WTC11 (cell line): Measurements from ENCODE around the gene DERL2. TPM values are rescaled to one million over a fixed set of nuclear protein-coding genes. Genes with fewer than 3 reads are reported as not detected.
"Not testable (repeated sequence)": the region's sequence is repeated elsewhere in the genome, so short reads cannot be mapped to it uniquely, and the experiment has no call there.

Source experiments
- ATAC-seq: fragments of 200-7000 bp; cut with Tn5 transposase; 2 replicates; pipeline ENCODE4 v1.10.0; 2021; ENCODE audit warnings: mild to moderate bottlenecking, moderate library complexity
- CTCF ChIA-PET: fragments of 300-600 bp; sonication (Branson Sonifier 250); formaldehyde crosslinking; loops from one replicate; lab custom pipeline; 2021; ENCODE audit warnings: antibody characterized with exemption; lab: Charles Lee
- POLR2A ChIA-PET: fragments of 350-600 bp; sonication (Branson Sonifier 250); formaldehyde crosslinking; loops from one replicate; lab custom pipeline; 2021; ENCODE audit warnings: antibody characterized with exemption; lab: Charles Lee
- DNase-seq: peaks from one replicate; pipeline ENCODE4 v3.0.0; 2021; ENCODE audit warnings: low spot score
- H3K27ac Mint-ChIP-seq: 2 replicates; pipeline ENCODE4 v1.8.0; 2021; ENCODE audit warnings: mixed read lengths
- H3K27me3 Mint-ChIP-seq: 2 replicates; pipeline ENCODE4 v1.8.0; 2021; ENCODE audit warnings: low read depth, mild to moderate bottlenecking, moderate library complexity, mixed read lengths
- H3K36me3 Mint-ChIP-seq: 2 replicates; pipeline ENCODE4 v1.8.0; 2021; ENCODE audit warnings: mixed read lengths
- H3K4me1 Mint-ChIP-seq: 2 replicates; pipeline ENCODE4 v1.8.0; 2022; ENCODE audit warnings: mixed read lengths
- H3K4me3 Mint-ChIP-seq: 2 replicates; pipeline ENCODE4 v1.8.0; 2021; ENCODE audit warnings: mild to moderate bottlenecking, moderate library complexity, mixed read lengths
- H3K9me3 Mint-ChIP-seq: 2 replicates; pipeline ENCODE4 v1.8.0; 2021; ENCODE audit warnings: mixed read lengths
- CREB1 ChIP-seq: sonication (generic); formaldehyde crosslinking; IDR thresholded peaks from 2 replicates; pipeline ENCODE4 v1.8.0; 2023; ENCODE audit warnings: mild to moderate bottlenecking, missing genetic modification reagents
- EMX1 ChIP-seq: fragments of 250-450 bp; sonication (Bioruptor Pico); IDR thresholded peaks from 2 replicates; pipeline ENCODE4 v1.8.0; 2021; ENCODE audit warnings: mild to moderate bottlenecking
- GTF2I ChIP-seq: fragments of 250-450 bp; sonication (Bioruptor Pico); conservative IDR thresholded peaks from 2 replicates; pipeline ENCODE4 v1.4.0; 2021; ENCODE audit warnings: mild to moderate bottlenecking
- NFATC4 ChIP-seq: fragments of 250-450 bp; sonication (Bioruptor Pico); IDR thresholded peaks from 2 replicates; pipeline ENCODE4 v1.9.0; 2021; ENCODE audit warnings: mild to moderate bottlenecking
- NR2C2 ChIP-seq: sonication (generic); formaldehyde crosslinking; IDR thresholded peaks from 2 replicates; pipeline ENCODE4 v1.8.0; 2022; ENCODE audit warnings: mild to moderate bottlenecking, missing genetic modification reagents
- PRDM15 ChIP-seq: sonication (generic); formaldehyde crosslinking; IDR thresholded peaks from 2 replicates; pipeline ENCODE4 v1.8.0; 2022; ENCODE audit warnings: missing genetic modification reagents
- RELA ChIP-seq: sonication (generic); formaldehyde crosslinking; IDR thresholded peaks from 2 replicates; pipeline ENCODE4 v1.8.1; 2022; ENCODE audit warnings: missing genetic modification reagents, mild to moderate bottlenecking, borderline replicate concordance
- SOX15 ChIP-seq: fragments of 250-450 bp; sonication (Bioruptor Pico); IDR thresholded peaks from 2 replicates; pipeline ENCODE4 v1.9.0; 2021; ENCODE audit warnings: mild to moderate bottlenecking
- ZNF121 ChIP-seq: sonication (generic); formaldehyde crosslinking; IDR thresholded peaks from 2 replicates; pipeline ENCODE4 v1.8.0; 2023; ENCODE audit warnings: missing genetic modification reagents
- ZNF138 ChIP-seq: sonication (generic); formaldehyde crosslinking; conservative IDR thresholded peaks from 2 replicates; pipeline ENCODE4 v1.8.1; 2022; ENCODE audit warnings: mild to moderate bottlenecking, moderate library complexity, missing genetic modification reagents
- ZNF317 ChIP-seq: sonication (generic); formaldehyde crosslinking; IDR thresholded peaks from 2 replicates; pipeline ENCODE4 v1.8.1; 2023; ENCODE audit warnings: low read depth, mild to moderate bottlenecking, moderate library complexity, missing genetic modification reagents, borderline replicate concordance
- ZNF396 ChIP-seq: fragments of 250-450 bp; sonication (Bioruptor Pico); IDR thresholded peaks from 2 replicates; pipeline ENCODE4 v1.8.0; 2021; ENCODE audit warnings: mild to moderate bottlenecking, moderate library complexity, borderline replicate concordance
- total RNA-seq: library from RNA; stranded (reverse); gene quantifications from 3 replicates; pipeline ENCODE4 v1.2.3, GENCODE V29; 2021
- TF ChIP-seq, protein P1 (sequence below): sonication (generic); formaldehyde crosslinking; IDR thresholded peaks from 2 replicates; pipeline ENCODE4 v1.8.0; 2023; ENCODE audit warnings: mild to moderate bottlenecking, missing genetic modification reagents
- TF ChIP-seq, protein P2 (sequence below): sonication (generic); formaldehyde crosslinking; IDR thresholded peaks from 2 replicates; pipeline ENCODE4 v1.8.1; 2023; ENCODE audit warnings: mild to moderate bottlenecking, moderate library complexity, missing genetic modification reagents
- TF ChIP-seq, protein P3 (sequence below): fragments of 200-600 bp; IDR thresholded peaks from 2 replicates; pipeline ENCODE4 v1.8.0; 2022; ENCODE audit warnings: antibody characterized with exemption
- TF ChIP-seq, protein P4 (sequence below): fragments of 250-450 bp; sonication (Bioruptor Pico); IDR thresholded peaks from 2 replicates; pipeline ENCODE4 v1.9.0; 2021; ENCODE audit warnings: mild to moderate bottlenecking
- TF ChIP-seq, protein P5 (sequence below): sonication (generic); formaldehyde crosslinking; IDR thresholded peaks from 2 replicates; pipeline ENCODE4 v1.8.1; 2022; ENCODE audit warnings: low read depth, missing genetic modification reagents, borderline replicate concordance

The DERL2 gene
- total RNA-seq, 1 experiment from 2014 or later: 47.1 TPM

DNA sequence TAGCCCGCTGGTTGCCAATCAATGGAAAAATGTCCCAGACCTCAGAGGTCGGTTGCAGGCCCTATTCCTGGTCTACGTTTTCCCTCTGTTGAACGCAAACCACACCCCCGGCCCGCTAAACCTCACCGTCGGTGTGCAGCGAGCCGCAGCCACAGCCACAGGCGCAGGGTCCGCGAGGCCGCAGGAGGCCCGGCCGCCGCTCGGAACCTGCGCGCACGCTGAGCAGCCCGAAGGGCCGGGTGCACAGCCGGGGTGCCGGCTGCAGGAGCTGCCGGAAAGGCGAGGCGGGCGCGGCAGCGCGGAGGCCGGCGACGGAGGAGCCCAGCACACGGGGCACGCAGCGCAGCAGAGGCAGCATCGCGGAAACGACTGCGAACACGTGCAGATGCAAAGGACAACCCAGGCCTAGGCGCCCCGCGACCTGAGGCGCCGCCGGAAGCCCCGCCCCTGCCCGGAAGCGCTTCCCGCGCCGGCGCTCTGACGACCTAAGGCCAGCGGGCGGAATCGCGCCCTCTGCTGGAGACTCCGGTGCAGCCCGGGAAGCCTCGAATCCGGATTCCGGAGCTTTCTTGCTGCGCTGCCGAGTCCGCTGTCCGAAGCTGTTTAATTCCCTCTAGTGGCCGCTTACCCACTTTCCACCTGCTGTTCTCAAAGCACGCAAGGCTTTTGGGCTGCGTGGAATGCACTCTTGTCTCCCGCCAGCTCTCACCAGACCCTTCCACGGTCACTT lies 47.1 kb downstream of the DERL2 start, which contains the start of gene C1QBP (continued):
- TF ChIP-seq ZNF317 (CRISPR knock-in tag) (peak; percentile 62; the same call in 1 of the 2 replicates), GTF2I (no peak), ZNF138 (0 out of 2 replicates have a peak, but pooled peaks have one; percentile 55), PRDM15 (CRISPR knock-in tag) (peak; percentile 86), RELA (CRISPR knock-in tag) (peak; percentile 71; the same call in 1 of the 2 replicates), NFATC4 (CRISPR knock-in tag) (no peak), NR2C2 (CRISPR knock-in tag) (0 out of 2 replicates have a peak, but pooled peaks have one; percentile 53), ZNF396 (CRISPR knock-in tag) (no peak)
- TF ChIP-seq, protein P1, sequence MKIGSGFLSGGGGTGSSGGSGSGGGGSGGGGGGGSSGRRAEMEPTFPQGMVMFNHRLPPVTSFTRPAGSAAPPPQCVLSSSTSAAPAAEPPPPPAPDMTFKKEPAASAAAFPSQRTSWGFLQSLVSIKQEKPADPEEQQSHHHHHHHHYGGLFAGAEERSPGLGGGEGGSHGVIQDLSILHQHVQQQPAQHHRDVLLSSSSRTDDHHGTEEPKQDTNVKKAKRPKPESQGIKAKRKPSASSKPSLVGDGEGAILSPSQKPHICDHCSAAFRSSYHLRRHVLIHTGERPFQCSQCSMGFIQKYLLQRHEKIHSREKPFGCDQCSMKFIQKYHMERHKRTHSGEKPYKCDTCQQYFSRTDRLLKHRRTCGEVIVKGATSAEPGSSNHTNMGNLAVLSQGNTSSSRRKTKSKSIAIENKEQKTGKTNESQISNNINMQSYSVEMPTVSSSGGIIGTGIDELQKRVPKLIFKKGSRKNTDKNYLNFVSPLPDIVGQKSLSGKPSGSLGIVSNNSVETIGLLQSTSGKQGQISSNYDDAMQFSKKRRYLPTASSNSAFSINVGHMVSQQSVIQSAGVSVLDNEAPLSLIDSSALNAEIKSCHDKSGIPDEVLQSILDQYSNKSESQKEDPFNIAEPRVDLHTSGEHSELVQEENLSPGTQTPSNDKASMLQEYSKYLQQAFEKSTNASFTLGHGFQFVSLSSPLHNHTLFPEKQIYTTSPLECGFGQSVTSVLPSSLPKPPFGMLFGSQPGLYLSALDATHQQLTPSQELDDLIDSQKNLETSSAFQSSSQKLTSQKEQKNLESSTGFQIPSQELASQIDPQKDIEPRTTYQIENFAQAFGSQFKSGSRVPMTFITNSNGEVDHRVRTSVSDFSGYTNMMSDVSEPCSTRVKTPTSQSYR (CRISPR knock-in tag): no peak
- TF ChIP-seq, protein P2, sequence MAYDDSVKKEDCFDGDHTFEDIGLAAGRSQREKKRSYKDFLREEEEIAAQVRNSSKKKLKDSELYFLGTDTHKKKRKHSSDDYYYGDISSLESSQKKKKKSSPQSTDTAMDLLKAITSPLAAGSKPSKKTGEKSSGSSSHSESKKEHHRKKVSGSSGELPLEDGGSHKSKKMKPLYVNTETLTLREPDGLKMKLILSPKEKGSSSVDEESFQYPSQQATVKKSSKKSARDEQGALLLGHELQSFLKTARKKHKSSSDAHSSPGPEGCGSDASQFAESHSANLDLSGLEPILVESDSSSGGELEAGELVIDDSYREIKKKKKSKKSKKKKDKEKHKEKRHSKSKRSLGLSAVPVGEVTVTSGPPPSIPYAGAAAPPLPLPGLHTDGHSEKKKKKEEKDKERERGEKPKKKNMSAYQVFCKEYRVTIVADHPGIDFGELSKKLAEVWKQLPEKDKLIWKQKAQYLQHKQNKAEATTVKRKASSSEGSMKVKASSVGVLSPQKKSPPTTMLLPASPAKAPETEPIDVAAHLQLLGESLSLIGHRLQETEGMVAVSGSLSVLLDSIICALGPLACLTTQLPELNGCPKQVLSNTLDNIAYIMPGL (CRISPR knock-in tag): peak; percentile 95

GRCh38 chr17:5437721-5438317 lies 48.2 kb downstream of the DERL2 start:
- ChIA-PET POLR2A (no interaction called here), CTCF (no interaction called here)
- TF ChIP-seq CREB1 (CRISPR knock-in tag) (no peak), SOX15 (no peak), EMX1 (CRISPR knock-in tag) (no peak), ZNF121 (CRISPR knock-in tag) (no peak)
- TF ChIP-seq, protein P3, sequence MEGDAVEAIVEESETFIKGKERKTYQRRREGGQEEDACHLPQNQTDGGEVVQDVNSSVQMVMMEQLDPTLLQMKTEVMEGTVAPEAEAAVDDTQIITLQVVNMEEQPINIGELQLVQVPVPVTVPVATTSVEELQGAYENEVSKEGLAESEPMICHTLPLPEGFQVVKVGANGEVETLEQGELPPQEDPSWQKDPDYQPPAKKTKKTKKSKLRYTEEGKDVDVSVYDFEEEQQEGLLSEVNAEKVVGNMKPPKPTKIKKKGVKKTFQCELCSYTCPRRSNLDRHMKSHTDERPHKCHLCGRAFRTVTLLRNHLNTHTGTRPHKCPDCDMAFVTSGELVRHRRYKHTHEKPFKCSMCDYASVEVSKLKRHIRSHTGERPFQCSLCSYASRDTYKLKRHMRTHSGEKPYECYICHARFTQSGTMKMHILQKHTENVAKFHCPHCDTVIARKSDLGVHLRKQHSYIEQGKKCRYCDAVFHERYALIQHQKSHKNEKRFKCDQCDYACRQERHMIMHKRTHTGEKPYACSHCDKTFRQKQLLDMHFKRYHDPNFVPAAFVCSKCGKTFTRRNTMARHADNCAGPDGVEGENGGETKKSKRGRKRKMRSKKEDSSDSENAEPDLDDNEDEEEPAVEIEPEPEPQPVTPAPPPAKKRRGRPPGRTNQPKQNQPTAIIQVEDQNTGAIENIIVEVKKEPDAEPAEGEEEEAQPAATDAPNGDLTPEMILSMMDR: no peak
- TF ChIP-seq, protein P4, sequence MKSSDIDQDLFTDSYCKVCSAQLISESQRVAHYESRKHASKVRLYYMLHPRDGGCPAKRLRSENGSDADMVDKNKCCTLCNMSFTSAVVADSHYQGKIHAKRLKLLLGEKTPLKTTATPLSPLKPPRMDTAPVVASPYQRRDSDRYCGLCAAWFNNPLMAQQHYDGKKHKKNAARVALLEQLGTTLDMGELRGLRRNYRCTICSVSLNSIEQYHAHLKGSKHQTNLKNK (CRISPR knock-in tag): no peak
- TF ChIP-seq, protein P5, sequence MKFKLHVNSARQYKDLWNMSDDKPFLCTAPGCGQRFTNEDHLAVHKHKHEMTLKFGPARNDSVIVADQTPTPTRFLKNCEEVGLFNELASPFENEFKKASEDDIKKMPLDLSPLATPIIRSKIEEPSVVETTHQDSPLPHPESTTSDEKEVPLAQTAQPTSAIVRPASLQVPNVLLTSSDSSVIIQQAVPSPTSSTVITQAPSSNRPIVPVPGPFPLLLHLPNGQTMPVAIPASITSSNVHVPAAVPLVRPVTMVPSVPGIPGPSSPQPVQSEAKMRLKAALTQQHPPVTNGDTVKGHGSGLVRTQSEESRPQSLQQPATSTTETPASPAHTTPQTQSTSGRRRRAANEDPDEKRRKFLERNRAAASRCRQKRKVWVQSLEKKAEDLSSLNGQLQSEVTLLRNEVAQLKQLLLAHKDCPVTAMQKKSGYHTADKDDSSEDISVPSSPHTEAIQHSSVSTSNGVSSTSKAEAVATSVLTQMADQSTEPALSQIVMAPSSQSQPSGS (CRISPR knock-in tag): no peak
- Mint-ChIP-seq H3K27ac (peak overlapping the region; percentile 43), H3K4me1 (peaks cover 20% of the 10 kb centered on the region), H3K27me3 (no peaks in the 10 kb centered on the region), H3K36me3 (peaks cover 55% of the 10 kb centered on the region), H3K4me3 (peak overlapping the region; percentile 88), H3K9me3 (no peaks in the 10 kb centered on the region)
- ATAC-seq (no peak), DNase-seq (no peak)

- not testable (repeated sequence) for DNase-seq, ATAC-seq, H3K27me3 Mint-ChIP-seq, H3K9me3 Mint-ChIP-seq
- Mint-ChIP-seq H3K4me1 (peaks cover 20% of the 10 kb centered on the region), H3K36me3 (peaks cover 68% of the 10 kb centered on the region), H3K27ac (peak overlapping the region; percentile 70), H3K4me3 (peak overlapping the region; percentile 33; the same call in 1 of the 2 replicates)
- ChIA-PET CTCF (interaction anchor here (0.7 kb wide), 1 partner anchor 64 kb away, joined by 3 read pairs; no protein-coding TSS in a partner anchor), POLR2A (interaction anchor here (2.3 kb wide), 1 partner anchor 17 kb away, joined by 10 read pairs; the partner anchor contains the start of genes NUP88 and RPAIN)
Measured at GRCh38 chr17:5435781-5436315, 50.1 kb downstream of the DERL2 start.
